ENCODE results near the gene PCMTD2. TPM values are rescaled to one million over a fixed set of nuclear protein-coding genes. Genes with fewer than 3 reads are reported as not detected.
"Not testable (repeated sequence)": the region's sequence is repeated elsewhere in the genome, so short reads cannot be mapped to it uniquely, and the experiment has no call there.

PCMTD2 gene
- total RNA-seq, 1 donor from 2014 or later: 105 TPM

DNA sequence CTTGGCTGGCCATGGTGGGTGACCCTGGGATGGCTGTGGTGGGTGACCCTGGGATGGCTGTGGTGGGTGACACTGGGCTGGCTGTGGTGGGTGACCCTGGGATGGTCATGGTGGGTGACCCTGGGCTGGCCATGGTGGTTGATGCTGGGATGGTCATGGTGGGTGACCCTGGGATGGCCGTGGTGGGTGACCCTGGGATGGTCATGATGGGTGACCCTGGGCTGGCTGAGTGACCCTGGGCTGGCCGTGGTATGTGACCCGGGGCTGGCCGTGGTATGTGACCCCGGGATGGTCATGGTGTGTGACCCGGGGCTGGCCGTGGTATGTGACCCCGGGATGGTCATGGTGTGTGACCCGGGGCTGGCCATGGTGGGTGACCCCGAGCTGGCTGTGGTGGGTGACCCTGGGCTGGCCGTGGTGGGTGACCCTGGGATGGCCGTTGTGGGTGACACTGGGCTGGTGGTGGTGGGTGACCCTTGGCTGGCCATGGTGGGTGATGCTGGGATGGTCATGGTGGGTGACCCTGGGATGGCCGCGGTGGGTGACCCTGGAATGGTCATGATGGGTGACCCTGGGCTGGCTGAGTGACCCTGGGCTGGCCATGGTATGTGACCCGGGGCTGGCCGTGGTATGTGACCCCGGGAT is 20.5 kb upstream of the PCMTD2 start:
- not testable (repeated sequence) for H3K4me1 Mint-ChIP-seq; DNase-seq (ENCODE audit: low spot score); H3K9me3 ChIP-seq (ENCODE audit: low read depth); H3K4me2 ChIP-seq; H3K27me3 Mint-ChIP-seq (ENCODE audit: insufficient read depth, low read depth); H2AFZ ChIP-seq (replicated peaks); H3K27ac Mint-ChIP-seq; H3K27ac ChIP-seq; H3K9ac ChIP-seq; H3K9me3 Mint-ChIP-seq; H3K36me3 Mint-ChIP-seq; H3K4me3 Mint-ChIP-seq; H3K79me2 ChIP-seq (ENCODE audit: low read depth); H3F3A ChIP-seq (ENCODE audit: low read depth); H3K4me3 ChIP-seq; H3K27me3 ChIP-seq; H4K20me1 ChIP-seq (ENCODE audit: low read depth); H3K4me1 ChIP-seq; H3K36me3 ChIP-seq

DNA sequence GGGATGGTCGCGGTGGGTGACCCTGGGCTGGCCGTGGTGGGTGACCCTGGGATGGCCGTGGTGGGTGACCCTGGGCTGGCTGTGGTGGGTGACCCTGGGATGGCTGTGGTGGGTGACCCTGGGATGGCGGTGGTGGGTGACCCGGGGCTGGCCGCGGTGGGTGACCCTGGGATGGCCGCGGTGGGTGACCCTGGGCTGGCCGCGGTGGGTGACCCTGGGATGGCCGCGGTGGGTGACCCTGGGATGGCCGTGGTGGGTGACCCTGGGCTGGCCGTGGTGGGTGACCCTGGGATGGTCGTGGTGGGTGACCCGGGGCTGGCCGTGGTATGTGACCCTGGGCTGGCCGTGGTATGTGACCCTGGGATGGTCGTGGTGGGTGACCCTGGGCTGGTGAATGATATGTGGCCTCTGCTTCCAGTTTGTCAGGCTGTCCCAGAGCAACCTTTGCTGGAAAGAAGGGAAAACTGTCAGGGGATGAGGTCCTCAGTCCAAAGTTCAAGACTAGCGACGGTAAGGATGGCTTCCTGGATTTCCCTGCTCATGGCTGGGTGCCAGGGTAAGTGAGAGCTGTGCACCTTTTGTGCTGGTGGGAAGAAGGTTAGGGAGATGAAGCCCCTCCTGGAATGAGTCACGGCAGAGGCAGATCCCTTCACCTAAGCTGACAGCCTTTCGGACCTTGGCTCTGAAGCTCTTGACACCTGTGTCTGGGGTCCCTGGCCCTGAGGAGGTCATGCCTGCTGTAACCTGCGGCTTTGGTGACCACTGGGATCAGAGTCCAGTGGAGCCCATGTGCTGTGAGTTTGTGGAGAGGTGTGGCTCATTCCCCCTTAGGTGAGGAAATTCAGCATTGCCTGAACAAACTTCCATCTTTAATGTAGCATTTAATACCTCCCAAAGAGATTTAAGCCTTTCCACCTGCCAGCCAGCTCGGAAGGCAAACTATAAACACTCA is 19.1 kb upstream of the PCMTD2 start:
- Histone ChIP-seq H3K4me3 (no peak overlapping the region), H3K36me3 (no peaks in the 10 kb centered on the region), H3F3A (ENCODE audit: low read depth) (no peaks in the 10 kb centered on the region), H2AFZ (replicated peaks) (no peak overlapping the region), H3K9me3 (ENCODE audit: low read depth) (no peaks in the 10 kb centered on the region), H3K27ac (no peak overlapping the region), H3K4me2 (no peak overlapping the region), H3K27me3 (no peaks in the 10 kb centered on the region), H3K4me1 (no peaks in the 10 kb centered on the region), H4K20me1 (ENCODE audit: low read depth) (no peaks in the 10 kb centered on the region), H3K9ac (no peak overlapping the region), H3K79me2 (ENCODE audit: low read depth) (no peaks in the 10 kb centered on the region)
- Mint-ChIP-seq H3K9me3 (peaks cover 13% of the 10 kb centered on the region), H3K27me3 (ENCODE audit: insufficient read depth, low read depth) (no peaks in the 10 kb centered on the region), H3K27ac (no peak overlapping the region), H3K4me1 (peaks cover 8% of the 10 kb centered on the region), H3K4me3 (no peak overlapping the region), H3K36me3 (no peaks in the 10 kb centered on the region)
- TF ChIP-seq EZH2 (IDR thresholded peaks at IDR 0.05): no peak
- no peak for TF ChIP-seq EZH2phosphoT487 (IDR thresholded peaks at IDR 0.05)
- TF ChIP-seq, protein P1, sequence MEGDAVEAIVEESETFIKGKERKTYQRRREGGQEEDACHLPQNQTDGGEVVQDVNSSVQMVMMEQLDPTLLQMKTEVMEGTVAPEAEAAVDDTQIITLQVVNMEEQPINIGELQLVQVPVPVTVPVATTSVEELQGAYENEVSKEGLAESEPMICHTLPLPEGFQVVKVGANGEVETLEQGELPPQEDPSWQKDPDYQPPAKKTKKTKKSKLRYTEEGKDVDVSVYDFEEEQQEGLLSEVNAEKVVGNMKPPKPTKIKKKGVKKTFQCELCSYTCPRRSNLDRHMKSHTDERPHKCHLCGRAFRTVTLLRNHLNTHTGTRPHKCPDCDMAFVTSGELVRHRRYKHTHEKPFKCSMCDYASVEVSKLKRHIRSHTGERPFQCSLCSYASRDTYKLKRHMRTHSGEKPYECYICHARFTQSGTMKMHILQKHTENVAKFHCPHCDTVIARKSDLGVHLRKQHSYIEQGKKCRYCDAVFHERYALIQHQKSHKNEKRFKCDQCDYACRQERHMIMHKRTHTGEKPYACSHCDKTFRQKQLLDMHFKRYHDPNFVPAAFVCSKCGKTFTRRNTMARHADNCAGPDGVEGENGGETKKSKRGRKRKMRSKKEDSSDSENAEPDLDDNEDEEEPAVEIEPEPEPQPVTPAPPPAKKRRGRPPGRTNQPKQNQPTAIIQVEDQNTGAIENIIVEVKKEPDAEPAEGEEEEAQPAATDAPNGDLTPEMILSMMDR (IDR thresholded peaks at IDR 0.05): no peak
- no peak for DNase-seq (ENCODE audit: low spot score)

DNA sequence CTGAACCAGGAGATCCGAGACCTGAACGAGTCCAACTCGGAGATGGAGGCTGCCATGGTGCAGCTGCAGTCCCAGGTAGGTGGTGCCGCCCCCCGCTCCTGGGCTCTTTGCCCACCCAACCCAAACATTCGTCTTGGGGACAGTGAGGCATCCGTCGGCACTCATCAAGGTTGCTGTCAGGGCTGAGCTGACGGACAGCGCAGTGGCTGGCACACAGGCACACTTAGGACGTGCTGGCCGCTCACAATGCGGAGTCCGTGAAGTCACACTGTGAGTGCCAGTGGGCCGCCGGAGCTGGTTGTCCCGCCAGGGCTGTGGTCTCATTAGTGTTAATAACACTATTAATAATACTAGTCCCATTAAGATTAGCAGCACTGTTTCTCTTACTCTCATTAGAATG is 18.2 kb upstream of the PCMTD2 start:
- Histone ChIP-seq H3K9me3 (ENCODE audit: low read depth) (no peaks in the 10 kb centered on the region), H3K27me3 (no peaks in the 10 kb centered on the region), H3K79me2 (ENCODE audit: low read depth) (no peaks in the 10 kb centered on the region), H3K9ac (no peak overlapping the region), H3F3A (ENCODE audit: low read depth) (no peaks in the 10 kb centered on the region), H3K4me2 (no peak overlapping the region), H3K4me3 (no peak overlapping the region), H2AFZ (replicated peaks) (no peak overlapping the region), H3K4me1 (no peaks in the 10 kb centered on the region), H4K20me1 (ENCODE audit: low read depth) (no peaks in the 10 kb centered on the region), H3K36me3 (no peaks in the 10 kb centered on the region), H3K27ac (no peak overlapping the region)
- Mint-ChIP-seq H3K27ac (no peak overlapping the region), H3K36me3 (no peaks in the 10 kb centered on the region), H3K4me1 (peaks cover 8% of the 10 kb centered on the region), H3K27me3 (ENCODE audit: insufficient read depth, low read depth) (no peaks in the 10 kb centered on the region), H3K9me3 (peaks cover 13% of the 10 kb centered on the region), H3K4me3 (no peak overlapping the region)
- TF ChIP-seq EZH2phosphoT487 (IDR thresholded peaks at IDR 0.05): no peak
- TF ChIP-seq, protein P1 (IDR thresholded peaks at IDR 0.05): no peak
- TF ChIP-seq EZH2 (IDR thresholded peaks at IDR 0.05): no peak
- no peak for DNase-seq (ENCODE audit: low spot score)
